ENCODE results near the gene YIPF6.

Gene YIPF6

DNA sequence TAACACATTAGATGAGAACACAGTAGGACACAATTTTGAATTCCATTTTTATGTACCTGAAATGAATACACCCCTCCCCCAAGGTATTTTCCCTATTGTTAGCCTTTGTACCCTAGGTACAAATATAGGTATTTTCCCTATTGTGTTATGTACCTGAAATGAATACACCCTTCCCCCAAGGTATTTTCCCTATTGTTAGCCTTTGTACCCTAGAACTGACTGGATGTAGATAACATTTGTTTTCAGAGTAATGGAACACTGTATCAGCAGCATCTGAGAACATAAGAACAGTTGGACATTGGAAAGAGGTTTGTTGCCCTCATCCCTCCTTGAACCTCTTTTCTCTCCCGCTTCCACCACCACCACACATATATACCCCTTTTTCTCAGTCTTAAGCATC, 37.6 kb downstream of the YIPF6 start:
- H3K18ac ChIP-seq (ENCODE audit: low read length), result no peak overlapping the region
- no peaks in the 10 kb centered on the region for H3K4me1 ChIP-seq (ENCODE audit: control insufficient read depth in 1 of 2, insufficient read depth in 2 of 2, low read length in 2 of 2)
- no peak overlapping the region for H3K14ac ChIP-seq (ENCODE audit: low read length)
- no peak overlapping the region for H2AFZ ChIP-seq (ENCODE audit: insufficient read depth, low read length, poor library complexity)
- no peak overlapping the region for H3K4me3 ChIP-seq (ENCODE audit: low read depth, low read length)
- no peaks in the 10 kb centered on the region for H3K79me1 ChIP-seq (ENCODE audit: low read length)
- no peak overlapping the region for H4K91ac ChIP-seq (ENCODE audit: low read depth, low read length)
- no peak overlapping the region for H2BK12ac ChIP-seq (ENCODE audit: low read length)
- H3K9me3 ChIP-seq (ENCODE audit: insufficient read depth, low read depth, low read length), result no peaks in the 10 kb centered on the region
- no CpG with 5 or more reads among the region's 1 CpG for WGBS (ENCODE audit: extremely low coverage, insufficient coverage, insufficient read length)
- no peak overlapping the region for H3K23ac ChIP-seq (ENCODE audit: low read length)
- no peak overlapping the region for H3K4me2 ChIP-seq (ENCODE audit: low read length)
- no peak for DNase-seq
- no peak overlapping the region for H3K27ac ChIP-seq (ENCODE audit: low read depth, low read length)
- H2BK120ac ChIP-seq (ENCODE audit: insufficient read depth, low read length, poor library complexity), result no peak overlapping the region
- no peak overlapping the region for H2BK5ac ChIP-seq (ENCODE audit: low read depth, low read length, poor library complexity)
- no peaks in the 10 kb centered on the region for H3K27me3 ChIP-seq (ENCODE audit: insufficient read depth, low read length)
- H4K12ac ChIP-seq (ENCODE audit: low read depth, low read length), result no peak overlapping the region
- H3K9ac ChIP-seq (ENCODE audit: low read length), result no peak overlapping the region
- H3K79me2 ChIP-seq (ENCODE audit: control insufficient read depth, insufficient read depth, low read length, poor library complexity), result no peaks in the 10 kb centered on the region
- no peak overlapping the region for H3K4ac ChIP-seq (ENCODE audit: low read depth, low read length)
- no peak overlapping the region for H4K8ac ChIP-seq (ENCODE audit: low read depth, low read length)
- H2AK5ac ChIP-seq (ENCODE audit: low read length), result no peak overlapping the region
- H3K36me3 ChIP-seq (ENCODE audit: control insufficient read depth in 1 of 2, insufficient read depth in 2 of 2, low read length in 2 of 2), result no peaks in the 10 kb centered on the region

DNA sequence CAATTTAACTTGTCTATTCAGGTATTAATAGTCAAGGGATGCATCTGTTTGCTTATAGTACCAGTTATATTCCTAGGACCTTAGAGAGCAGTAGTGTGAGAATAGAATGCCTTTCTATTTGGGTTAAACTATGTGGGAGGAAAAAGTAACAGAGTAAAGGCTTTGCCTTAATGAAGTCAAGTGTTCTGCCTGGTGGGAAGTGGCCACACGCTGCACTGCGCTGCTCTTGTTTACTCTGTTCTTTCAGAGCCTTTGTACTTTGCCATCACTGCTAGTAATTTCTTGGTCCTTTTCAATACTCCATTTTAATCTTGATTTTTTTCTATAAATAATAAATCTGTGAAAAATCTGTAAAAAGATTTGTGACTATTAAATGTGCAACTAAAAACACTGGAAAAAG, 38.0 kb downstream of the YIPF6 start:
- H3K4ac ChIP-seq (ENCODE audit: low read depth, low read length), result no peak overlapping the region
- H3K27me3 ChIP-seq (ENCODE audit: insufficient read depth, low read length), result no peaks in the 10 kb centered on the region
- H3K79me2 ChIP-seq (ENCODE audit: control insufficient read depth, insufficient read depth, low read length, poor library complexity), result no peaks in the 10 kb centered on the region
- H4K8ac ChIP-seq (ENCODE audit: low read depth, low read length), result no peak overlapping the region
- no peak overlapping the region for H2BK12ac ChIP-seq (ENCODE audit: low read length)
- H3K4me3 ChIP-seq (ENCODE audit: low read depth, low read length), result no peak overlapping the region
- no peak overlapping the region for H3K18ac ChIP-seq (ENCODE audit: low read length)
- WGBS (ENCODE audit: extremely low coverage, insufficient coverage, insufficient read length), result no CpG with 5 or more reads among the region's 2 CpGs
- DNase-seq, result no peak
- H2BK5ac ChIP-seq (ENCODE audit: low read depth, low read length, poor library complexity), result no peak overlapping the region
- no peaks in the 10 kb centered on the region for H3K4me1 ChIP-seq (ENCODE audit: control insufficient read depth in 1 of 2, insufficient read depth in 2 of 2, low read length in 2 of 2)
- H3K36me3 ChIP-seq (ENCODE audit: control insufficient read depth in 1 of 2, insufficient read depth in 2 of 2, low read length in 2 of 2), result no peaks in the 10 kb centered on the region
- no peak overlapping the region for H3K14ac ChIP-seq (ENCODE audit: low read length)
- no peak overlapping the region for H2BK120ac ChIP-seq (ENCODE audit: insufficient read depth, low read length, poor library complexity)
- H4K91ac ChIP-seq (ENCODE audit: low read depth, low read length), result no peak overlapping the region
- H2AK5ac ChIP-seq (ENCODE audit: low read length), result no peak overlapping the region
- no peak overlapping the region for H3K4me2 ChIP-seq (ENCODE audit: low read length)
- H3K27ac ChIP-seq (ENCODE audit: low read depth, low read length), result no peak overlapping the region
- H3K9ac ChIP-seq (ENCODE audit: low read length), result no peak overlapping the region
- no peaks in the 10 kb centered on the region for H3K9me3 ChIP-seq (ENCODE audit: insufficient read depth, low read depth, low read length)
- H3K23ac ChIP-seq (ENCODE audit: low read length), result no peak overlapping the region
- no peaks in the 10 kb centered on the region for H3K79me1 ChIP-seq (ENCODE audit: low read length)
- H2AFZ ChIP-seq (ENCODE audit: insufficient read depth, low read length, poor library complexity), result no peak overlapping the region
- H4K12ac ChIP-seq (ENCODE audit: low read depth, low read length), result no peak overlapping the region

DNA sequence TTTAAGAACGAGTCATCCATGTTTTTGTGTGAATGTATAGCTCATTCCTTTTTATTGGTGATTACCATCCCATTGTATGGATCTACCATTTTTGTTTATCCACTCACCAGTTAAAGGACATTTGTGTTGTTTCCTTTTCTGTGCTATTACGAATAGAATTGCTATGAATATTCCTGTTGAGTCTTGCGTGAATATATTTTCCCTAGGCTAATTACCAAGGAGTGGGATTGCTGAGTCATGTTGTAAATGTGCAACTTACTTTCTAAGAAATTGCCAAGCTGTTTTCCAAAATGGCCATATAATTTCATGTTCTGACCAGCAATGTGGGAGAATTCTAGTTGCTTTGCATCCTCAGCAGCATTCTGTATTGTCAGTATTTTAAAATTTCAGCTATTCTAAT, 51.3 kb downstream of the YIPF6 start:
- Histone ChIP-seq H3K27me3 (ENCODE audit: insufficient read depth, low read length) (no peaks in the 10 kb centered on the region), H3K23ac (ENCODE audit: low read length) (no peak overlapping the region), H2BK5ac (ENCODE audit: low read depth, low read length, poor library complexity) (no peak overlapping the region), H3K79me1 (ENCODE audit: low read length) (no peaks in the 10 kb centered on the region), H2BK120ac (ENCODE audit: insufficient read depth, low read length, poor library complexity) (no peak overlapping the region), H3K27ac (ENCODE audit: low read depth, low read length) (no peak overlapping the region), H3K4me3 (ENCODE audit: low read depth, low read length) (no peak overlapping the region), H4K8ac (ENCODE audit: low read depth, low read length) (no peak overlapping the region), H3K4me2 (ENCODE audit: low read length) (no peak overlapping the region), H3K4ac (ENCODE audit: low read depth, low read length) (no peak overlapping the region), H2AFZ (ENCODE audit: insufficient read depth, low read length, poor library complexity) (no peak overlapping the region), H3K9me3 (ENCODE audit: insufficient read depth, low read depth, low read length) (no peaks in the 10 kb centered on the region), H4K12ac (ENCODE audit: low read depth, low read length) (no peak overlapping the region), H3K36me3 (ENCODE audit: control insufficient read depth in 1 of 2, insufficient read depth in 2 of 2, low read length in 2 of 2) (no peaks in the 10 kb centered on the region), H3K9ac (ENCODE audit: low read length) (no peak overlapping the region), H2AK5ac (ENCODE audit: low read length) (no peak overlapping the region), H3K4me1 (ENCODE audit: control insufficient read depth in 1 of 2, insufficient read depth in 2 of 2, low read length in 2 of 2) (no peaks in the 10 kb centered on the region), H3K18ac (ENCODE audit: low read length) (no peak overlapping the region), H3K79me2 (ENCODE audit: control insufficient read depth, insufficient read depth, low read length, poor library complexity) (no peaks in the 10 kb centered on the region), H3K14ac (ENCODE audit: low read length) (no peak overlapping the region), H4K91ac (ENCODE audit: low read depth, low read length) (no peak overlapping the region), H2BK12ac (ENCODE audit: low read length) (no peak overlapping the region)
- peak in 1 of 2 donors; percentile 6 for DNase-seq
- WGBS (ENCODE audit: extremely low coverage, insufficient coverage, insufficient read length), result no CpG with 5 or more reads among the region's 3 CpGs

DNA sequence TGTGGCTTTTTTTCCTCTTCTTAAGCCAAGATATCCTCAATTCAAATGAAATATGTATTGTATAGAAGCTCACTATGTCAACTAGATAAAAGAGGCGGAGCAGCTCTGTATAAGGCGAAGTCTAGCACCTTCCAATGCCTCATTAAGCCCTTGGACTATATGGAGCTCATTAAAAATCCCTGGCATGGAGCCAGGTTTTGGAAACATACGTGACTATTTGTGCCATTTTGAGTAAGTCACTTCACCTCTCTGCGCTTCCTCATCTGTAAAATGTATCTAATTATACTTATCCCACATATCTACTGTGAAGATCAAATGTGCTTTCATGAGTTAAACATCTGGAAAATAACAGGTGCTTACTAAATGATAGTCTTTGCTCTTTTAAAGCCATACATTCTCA, 57.2 kb downstream of the YIPF6 start:
- Histone ChIP-seq H3K4me2 (ENCODE audit: low read length) (no peak overlapping the region), H2BK120ac (ENCODE audit: insufficient read depth, low read length, poor library complexity) (no peak overlapping the region), H3K9me3 (ENCODE audit: insufficient read depth, low read depth, low read length) (no peaks in the 10 kb centered on the region), H4K91ac (ENCODE audit: low read depth, low read length) (no peak overlapping the region), H3K9ac (ENCODE audit: low read length) (no peak overlapping the region), H3K27ac (ENCODE audit: low read depth, low read length) (no peak overlapping the region), H3K4me3 (ENCODE audit: low read depth, low read length) (no peak overlapping the region), H2BK5ac (ENCODE audit: low read depth, low read length, poor library complexity) (no peak overlapping the region), H3K18ac (ENCODE audit: low read length) (no peak overlapping the region), H3K23ac (ENCODE audit: low read length) (no peak overlapping the region), H3K4me1 (ENCODE audit: control insufficient read depth in 1 of 2, insufficient read depth in 2 of 2, low read length in 2 of 2) (no peaks in the 10 kb centered on the region), H2AK5ac (ENCODE audit: low read length) (no peak overlapping the region), H3K36me3 (ENCODE audit: control insufficient read depth in 1 of 2, insufficient read depth in 2 of 2, low read length in 2 of 2) (no peaks in the 10 kb centered on the region), H3K14ac (ENCODE audit: low read length) (no peak overlapping the region), H2AFZ (ENCODE audit: insufficient read depth, low read length, poor library complexity) (no peak overlapping the region), H2BK12ac (ENCODE audit: low read length) (no peak overlapping the region), H4K12ac (ENCODE audit: low read depth, low read length) (no peak overlapping the region), H3K27me3 (ENCODE audit: insufficient read depth, low read length) (no peaks in the 10 kb centered on the region), H3K79me1 (ENCODE audit: low read length) (no peaks in the 10 kb centered on the region), H4K8ac (ENCODE audit: low read depth, low read length) (no peak overlapping the region), H3K4ac (ENCODE audit: low read depth, low read length) (no peak overlapping the region), H3K79me2 (ENCODE audit: control insufficient read depth, insufficient read depth, low read length, poor library complexity) (no peaks in the 10 kb centered on the region)
- WGBS (ENCODE audit: extremely low coverage, insufficient coverage, insufficient read length), result no CpG with 5 or more reads among the region's 4 CpGs
- no peak for DNase-seq
